ENCODE measurements around the gene MUC4.

DNA sequence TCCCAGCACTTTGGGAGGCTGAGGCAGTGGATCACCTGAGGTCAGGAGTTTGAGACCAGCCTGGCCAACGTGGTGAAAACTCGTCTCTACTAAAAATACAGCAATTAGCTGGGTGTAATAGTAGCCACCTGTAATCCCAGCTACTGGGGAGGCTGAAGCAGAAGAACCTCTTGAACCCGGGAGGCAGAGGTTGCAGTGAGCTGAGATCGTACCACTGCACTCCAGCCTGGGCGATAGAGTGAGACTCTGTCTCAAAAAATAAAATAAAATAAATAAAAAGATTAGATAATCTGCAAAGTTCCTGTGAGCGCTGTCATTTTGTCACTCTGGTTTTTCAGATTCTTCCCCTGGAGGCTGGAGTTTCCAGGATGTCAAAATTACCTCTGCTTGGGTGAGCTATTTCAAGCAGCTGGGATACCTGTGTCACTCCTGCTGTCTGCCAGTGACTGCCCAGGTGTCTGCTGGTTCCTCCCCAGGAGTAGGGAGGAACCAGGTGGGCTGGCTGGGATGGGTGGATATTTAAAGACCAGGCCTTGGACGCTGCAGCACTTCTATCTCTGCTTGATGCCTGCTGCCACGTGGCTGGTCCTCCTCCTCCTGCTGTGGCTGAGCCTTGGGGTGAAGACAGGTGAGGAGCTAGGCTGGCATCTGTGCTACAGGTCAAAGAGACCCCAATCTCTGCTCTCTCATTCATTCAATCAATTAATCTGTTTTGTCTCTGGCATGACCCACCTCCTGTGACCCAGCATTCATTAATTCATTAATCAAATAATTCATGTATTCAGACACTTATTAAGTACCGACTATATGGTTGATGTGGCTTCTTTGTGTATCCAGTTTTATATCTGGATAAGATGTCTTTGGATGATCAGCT lies 110.5 kb downstream of the MUC4 start:
- TF ChIP-seq CHD2 (IDR thresholded peaks at IDR 0.05; ENCODE audit: low read length, partially characterized antibody) (no peak), POLR2AphosphoS5 (IDR thresholded peaks at IDR 0.05; ENCODE audit: low read depth, low read length) (no peak)
- TF ChIP-seq, protein P1, sequence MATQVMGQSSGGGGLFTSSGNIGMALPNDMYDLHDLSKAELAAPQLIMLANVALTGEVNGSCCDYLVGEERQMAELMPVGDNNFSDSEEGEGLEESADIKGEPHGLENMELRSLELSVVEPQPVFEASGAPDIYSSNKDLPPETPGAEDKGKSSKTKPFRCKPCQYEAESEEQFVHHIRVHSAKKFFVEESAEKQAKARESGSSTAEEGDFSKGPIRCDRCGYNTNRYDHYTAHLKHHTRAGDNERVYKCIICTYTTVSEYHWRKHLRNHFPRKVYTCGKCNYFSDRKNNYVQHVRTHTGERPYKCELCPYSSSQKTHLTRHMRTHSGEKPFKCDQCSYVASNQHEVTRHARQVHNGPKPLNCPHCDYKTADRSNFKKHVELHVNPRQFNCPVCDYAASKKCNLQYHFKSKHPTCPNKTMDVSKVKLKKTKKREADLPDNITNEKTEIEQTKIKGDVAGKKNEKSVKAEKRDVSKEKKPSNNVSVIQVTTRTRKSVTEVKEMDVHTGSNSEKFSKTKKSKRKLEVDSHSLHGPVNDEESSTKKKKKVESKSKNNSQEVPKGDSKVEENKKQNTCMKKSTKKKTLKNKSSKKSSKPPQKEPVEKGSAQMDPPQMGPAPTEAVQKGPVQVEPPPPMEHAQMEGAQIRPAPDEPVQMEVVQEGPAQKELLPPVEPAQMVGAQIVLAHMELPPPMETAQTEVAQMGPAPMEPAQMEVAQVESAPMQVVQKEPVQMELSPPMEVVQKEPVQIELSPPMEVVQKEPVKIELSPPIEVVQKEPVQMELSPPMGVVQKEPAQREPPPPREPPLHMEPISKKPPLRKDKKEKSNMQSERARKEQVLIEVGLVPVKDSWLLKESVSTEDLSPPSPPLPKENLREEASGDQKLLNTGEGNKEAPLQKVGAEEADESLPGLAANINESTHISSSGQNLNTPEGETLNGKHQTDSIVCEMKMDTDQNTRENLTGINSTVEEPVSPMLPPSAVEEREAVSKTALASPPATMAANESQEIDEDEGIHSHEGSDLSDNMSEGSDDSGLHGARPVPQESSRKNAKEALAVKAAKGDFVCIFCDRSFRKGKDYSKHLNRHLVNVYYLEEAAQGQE (IDR thresholded peaks at IDR 0.05; ENCODE audit: low read depth, low read length): no peak
